HCT116 (cell line): ENCODE measurements around the gene ROMO1.

ENCODE experiments used
- CBX3 ChIP-seq: IDR thresholded peaks from 2 replicates; pipeline ENCODE4 v1.6.1; 2012; ENCODE audit warnings: low read depth
- CEBPB ChIP-seq: IDR thresholded peaks from 2 replicates; pipeline ENCODE4 v1.6.1; 2012; ENCODE audit warnings: low read depth
- JUND ChIP-seq: IDR thresholded peaks from 2 replicates; pipeline ENCODE4 v1.6.1; 2012
- POLR2A ChIP-seq: IDR thresholded peaks from 2 replicates; pipeline ENCODE4 v1.7.0; 2011; ENCODE audit warnings: borderline replicate concordance; ENCODE audit not compliant: insufficient read depth, insufficient read length; ENCODE audit errors: extremely low read depth
- POLR2AphosphoS5 ChIP-seq: IDR thresholded peaks from 2 replicates; pipeline ENCODE4 v1.6.1; 2011; ENCODE audit warnings: mild to moderate bottlenecking, low read depth, low read length, moderate library complexity
- SIN3A ChIP-seq: IDR thresholded peaks from 2 replicates; pipeline ENCODE4 v1.6.1; 2012; ENCODE audit warnings: low read depth
- SP1 ChIP-seq: IDR thresholded peaks from 2 replicates; pipeline ENCODE4 v1.6.1; 2012; ENCODE audit warnings: low read depth
- TF ChIP-seq, protein P1 (sequence below): IDR thresholded peaks from 2 replicates; pipeline ENCODE4 v1.6.1; 2012
- TF ChIP-seq, protein P2 (sequence below), 3 experiments: fragments of 200-600 bp in 1 of 3; sonication (generic) in 1 of 3; IDR thresholded peaks in 2 of 3; conservative IDR thresholded peaks in 1 of 3; 2 replicates each; pipeline ENCODE4 v1.5.1; 2012 to 2017; ENCODE audit warnings: low read depth in 2 of 3, low read length in 2 of 3, antibody characterized with exemption in 1 of 3, borderline replicate concordance in 1 of 3, control low read depth in 1 of 3, mild to moderate bottlenecking in 1 of 3, mixed read lengths in 1 of 3, mixed run types in 1 of 3, moderate library complexity in 1 of 3; ENCODE audit not compliant: insufficient read depth in 1 of 3
- TF ChIP-seq, protein P3 (sequence below): IDR thresholded peaks from 2 replicates; pipeline ENCODE4 v1.6.1; 2012
- TF ChIP-seq, protein P4 (sequence below): IDR thresholded peaks from 2 replicates; pipeline ENCODE4 v1.6.1; 2012; ENCODE audit warnings: low read depth

DNA sequence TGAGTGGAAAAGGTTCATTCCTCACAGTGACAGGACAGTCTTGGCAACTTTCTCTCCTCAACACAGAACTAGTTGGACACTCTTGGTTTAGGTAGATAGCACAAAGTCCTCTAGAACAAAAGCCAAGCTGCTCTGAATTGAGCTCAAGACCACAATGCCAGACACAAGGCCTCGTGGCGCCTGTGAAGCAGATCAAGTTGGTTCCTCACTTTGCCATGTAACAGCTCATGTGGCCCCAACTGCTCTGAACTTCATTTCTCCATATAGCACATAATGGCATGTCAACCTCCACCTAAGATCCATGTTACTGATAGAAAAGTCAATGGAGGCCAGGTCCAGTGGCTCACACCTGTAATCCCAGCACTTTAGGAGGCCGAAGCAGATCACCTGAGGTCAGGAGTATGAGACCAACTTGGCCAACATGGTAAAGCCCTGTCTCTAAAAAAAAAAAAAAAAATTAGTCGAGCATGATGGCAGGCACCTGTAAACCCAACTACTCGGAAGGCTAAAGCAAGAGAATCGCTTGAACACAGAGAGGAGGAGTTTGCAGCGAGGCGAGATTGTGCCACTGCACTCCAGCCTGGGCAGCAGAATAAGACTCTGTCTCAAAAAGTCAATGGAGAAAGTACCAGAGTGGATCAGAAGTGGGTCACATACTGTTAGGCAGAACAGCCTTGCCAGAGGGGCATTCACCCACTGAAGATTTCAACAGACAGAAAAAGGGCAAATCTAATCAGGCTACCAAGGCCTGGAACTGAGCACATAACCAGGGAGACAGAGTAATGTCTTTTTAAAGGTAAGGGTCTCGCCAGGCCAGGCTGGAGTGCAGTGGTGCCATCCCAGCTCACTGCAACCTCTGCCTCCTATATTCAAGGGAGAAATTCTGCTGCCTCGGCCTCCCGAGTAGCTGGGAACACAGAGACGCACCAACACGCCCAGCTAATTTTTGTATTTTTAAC is 21.2 kb downstream of the ROMO1 start:
- no peak for TF ChIP-seq SP1
- TF ChIP-seq POLR2A: no peak
- TF ChIP-seq, protein P1, sequence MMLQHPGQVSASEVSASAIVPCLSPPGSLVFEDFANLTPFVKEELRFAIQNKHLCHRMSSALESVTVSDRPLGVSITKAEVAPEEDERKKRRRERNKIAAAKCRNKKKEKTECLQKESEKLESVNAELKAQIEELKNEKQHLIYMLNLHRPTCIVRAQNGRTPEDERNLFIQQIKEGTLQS: no peak
- TF ChIP-seq, protein P2, sequence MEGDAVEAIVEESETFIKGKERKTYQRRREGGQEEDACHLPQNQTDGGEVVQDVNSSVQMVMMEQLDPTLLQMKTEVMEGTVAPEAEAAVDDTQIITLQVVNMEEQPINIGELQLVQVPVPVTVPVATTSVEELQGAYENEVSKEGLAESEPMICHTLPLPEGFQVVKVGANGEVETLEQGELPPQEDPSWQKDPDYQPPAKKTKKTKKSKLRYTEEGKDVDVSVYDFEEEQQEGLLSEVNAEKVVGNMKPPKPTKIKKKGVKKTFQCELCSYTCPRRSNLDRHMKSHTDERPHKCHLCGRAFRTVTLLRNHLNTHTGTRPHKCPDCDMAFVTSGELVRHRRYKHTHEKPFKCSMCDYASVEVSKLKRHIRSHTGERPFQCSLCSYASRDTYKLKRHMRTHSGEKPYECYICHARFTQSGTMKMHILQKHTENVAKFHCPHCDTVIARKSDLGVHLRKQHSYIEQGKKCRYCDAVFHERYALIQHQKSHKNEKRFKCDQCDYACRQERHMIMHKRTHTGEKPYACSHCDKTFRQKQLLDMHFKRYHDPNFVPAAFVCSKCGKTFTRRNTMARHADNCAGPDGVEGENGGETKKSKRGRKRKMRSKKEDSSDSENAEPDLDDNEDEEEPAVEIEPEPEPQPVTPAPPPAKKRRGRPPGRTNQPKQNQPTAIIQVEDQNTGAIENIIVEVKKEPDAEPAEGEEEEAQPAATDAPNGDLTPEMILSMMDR (IDR thresholded peaks at IDR 0.05 in 2 of 3, conservative IDR thresholded peaks at IDR 0.05 in 1 of 3; ENCODE audit: borderline replicate concordance in 1 of 3, insufficient read depth in 1 of 3, low read depth in 2 of 3, low read length in 2 of 3): no peak
- TF ChIP-seq POLR2AphosphoS5: no peak
- TF ChIP-seq, protein P3, sequence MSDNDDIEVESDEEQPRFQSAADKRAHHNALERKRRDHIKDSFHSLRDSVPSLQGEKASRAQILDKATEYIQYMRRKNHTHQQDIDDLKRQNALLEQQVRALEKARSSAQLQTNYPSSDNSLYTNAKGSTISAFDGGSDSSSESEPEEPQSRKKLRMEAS: no peak
- no peak for TF ChIP-seq JUND
- TF ChIP-seq CEBPB: no peak
- no peak for TF ChIP-seq SIN3A
- TF ChIP-seq, protein P4, sequence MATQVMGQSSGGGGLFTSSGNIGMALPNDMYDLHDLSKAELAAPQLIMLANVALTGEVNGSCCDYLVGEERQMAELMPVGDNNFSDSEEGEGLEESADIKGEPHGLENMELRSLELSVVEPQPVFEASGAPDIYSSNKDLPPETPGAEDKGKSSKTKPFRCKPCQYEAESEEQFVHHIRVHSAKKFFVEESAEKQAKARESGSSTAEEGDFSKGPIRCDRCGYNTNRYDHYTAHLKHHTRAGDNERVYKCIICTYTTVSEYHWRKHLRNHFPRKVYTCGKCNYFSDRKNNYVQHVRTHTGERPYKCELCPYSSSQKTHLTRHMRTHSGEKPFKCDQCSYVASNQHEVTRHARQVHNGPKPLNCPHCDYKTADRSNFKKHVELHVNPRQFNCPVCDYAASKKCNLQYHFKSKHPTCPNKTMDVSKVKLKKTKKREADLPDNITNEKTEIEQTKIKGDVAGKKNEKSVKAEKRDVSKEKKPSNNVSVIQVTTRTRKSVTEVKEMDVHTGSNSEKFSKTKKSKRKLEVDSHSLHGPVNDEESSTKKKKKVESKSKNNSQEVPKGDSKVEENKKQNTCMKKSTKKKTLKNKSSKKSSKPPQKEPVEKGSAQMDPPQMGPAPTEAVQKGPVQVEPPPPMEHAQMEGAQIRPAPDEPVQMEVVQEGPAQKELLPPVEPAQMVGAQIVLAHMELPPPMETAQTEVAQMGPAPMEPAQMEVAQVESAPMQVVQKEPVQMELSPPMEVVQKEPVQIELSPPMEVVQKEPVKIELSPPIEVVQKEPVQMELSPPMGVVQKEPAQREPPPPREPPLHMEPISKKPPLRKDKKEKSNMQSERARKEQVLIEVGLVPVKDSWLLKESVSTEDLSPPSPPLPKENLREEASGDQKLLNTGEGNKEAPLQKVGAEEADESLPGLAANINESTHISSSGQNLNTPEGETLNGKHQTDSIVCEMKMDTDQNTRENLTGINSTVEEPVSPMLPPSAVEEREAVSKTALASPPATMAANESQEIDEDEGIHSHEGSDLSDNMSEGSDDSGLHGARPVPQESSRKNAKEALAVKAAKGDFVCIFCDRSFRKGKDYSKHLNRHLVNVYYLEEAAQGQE: no peak
- no peak for TF ChIP-seq CBX3
